HCT116 (cell line): ENCODE data around the gene C3orf22. TPM values are rescaled to one million over a fixed set of nuclear protein-coding genes. Genes with fewer than 3 reads are reported as not detected.

ENCODE experiments used
- ATAC-seq: fragments of 200-7000 bp; cut with Tn5 transposase; 2 replicates; pipeline ENCODE4 v1.9.1; 2020; ENCODE audit warnings: mild to moderate bottlenecking, moderate library complexity
- BruUV-seq: library from RNA; stranded (reverse); fragments of 400-500 nt; replicated peaks from 2 replicates; lab custom pipeline; 2021; lab: Mats Ljungman, UMichigan
- CTCF ChIA-PET: fragments of 300-600 bp; sonication (Branson Sonifier 250); formaldehyde crosslinking; loops from one replicate; lab custom pipeline; 2021; ENCODE audit warnings: antibody characterized with exemption; lab: Charles Lee
- POLR2A ChIA-PET: fragments of 300-600, 350-600 bp; sonication (Branson Sonifier 250); formaldehyde crosslinking; loops from one replicate; lab custom pipeline; 2021; ENCODE audit warnings: antibody characterized with exemption; lab: Charles Lee
- RAD21 ChIA-PET, 2 experiments: fragments of 300-600 bp; sonication (Branson Sonifier 250); formaldehyde crosslinking; loops; one replicate each; lab custom pipeline; 2023; ENCODE audit warnings: low total read pairs in 2 of 2; ENCODE audit not compliant: uncharacterized antibody in 2 of 2, unreplicated experiment in 2 of 2, low non-redundant PET in 1 of 2; lab: Charles Lee
- DNase-seq: peaks from one replicate; pipeline ENCODE4 v3.0.0-alpha.2; 2010; ENCODE audit warnings: low read depth, low spot score
- H2AFZ ChIP-seq: fragments of 200-600 bp; shearing (Covaris generic), sonication (generic); 2 replicates; pipeline ENCODE4 v1.6.1; 2017; ENCODE audit warnings: low read depth, mixed run types, mixed read lengths, antibody characterized with exemption, low read length; ENCODE audit not compliant: poor library complexity, severe bottlenecking
- H3K27ac ChIP-seq: 2 replicates; pipeline ENCODE4 v1.5.1; 2012; ENCODE audit warnings: low read depth, low read length
- H3K27me3 ChIP-seq: fragments of 200-600 bp; sonication (generic); 2 replicates; pipeline ENCODE4 v1.6.1; 2016; ENCODE audit warnings: mixed run types, low read length, mixed read lengths; ENCODE audit not compliant: insufficient read depth
- H3K36me3 ChIP-seq, 2 experiments: fragments of 200-500 bp in 1 of 2; fragments of 200-600 bp in 1 of 2; sonication (Bioruptor generic) in 1 of 2; sonication (generic) in 1 of 2; 2 replicates each; pipeline versions ENCODE4 v1.5.1 to v1.6.1; 2014 to 2016; ENCODE audit warnings: low read length in 2 of 2, inconsistent platforms in 1 of 2, mixed read lengths in 1 of 2, mixed run types in 1 of 2; ENCODE audit not compliant: insufficient read depth in 2 of 2, control insufficient read depth in 1 of 2
- H3K4me1 ChIP-seq, 2 experiments: fragments of 200-600 bp in 1 of 2; sonication (generic) in 1 of 2; 2 replicates each; pipeline versions ENCODE4 v1.5.1 to v1.6.1; 2012 to 2017; ENCODE audit warnings: low read length in 2 of 2, inconsistent platforms in 1 of 2, mild to moderate bottlenecking in 1 of 2, mixed read lengths in 1 of 2, mixed run types in 1 of 2, moderate library complexity in 1 of 2; ENCODE audit not compliant: insufficient read depth in 2 of 2, control insufficient read depth in 1 of 2
- H3K4me2 ChIP-seq: fragments of 200-600 bp; sonication (generic); 2 replicates; pipeline ENCODE4 v1.6.1; 2017; ENCODE audit warnings: mixed run types, low read length, mixed read lengths
- H3K4me3 ChIP-seq, 2 experiments: fragments of 200-600 bp in 1 of 2; sonication (generic) in 1 of 2; replicated peaks in 1 of 2; 2 replicates each; pipeline ENCODE4 v1.5.1; 2011 to 2016; ENCODE audit warnings: low read length in 2 of 2, control low read depth in 1 of 2, low read depth in 1 of 2, mild to moderate bottlenecking in 1 of 2, mixed read lengths in 1 of 2, mixed run types in 1 of 2
- H3K79me2 ChIP-seq: fragments of 200-600 bp; sonication (generic); 2 replicates; pipeline ENCODE4 v1.6.1; 2017; ENCODE audit warnings: mild to moderate bottlenecking, mixed run types, low read length, moderate library complexity, mixed read lengths; ENCODE audit not compliant: insufficient read depth
- H3K9ac ChIP-seq: fragments of 200-600 bp; sonication (generic); 2 replicates; pipeline ENCODE4 v1.6.1; 2016; ENCODE audit warnings: low read length, mixed read lengths
- H3K9me2 ChIP-seq: fragments of 200-600 bp; sonication (generic), shearing (Covaris generic); 2 replicates; pipeline ENCODE4 v1.6.1; 2017; ENCODE audit warnings: mixed run types, mild to moderate bottlenecking, moderate library complexity; ENCODE audit not compliant: insufficient read depth
- H3K9me3 ChIP-seq, 2 experiments: fragments of 200-500 bp in 1 of 2; fragments of 200-600 bp in 1 of 2; sonication (Bioruptor generic) in 1 of 2; sonication (generic) in 1 of 2; 2 replicates each; pipeline ENCODE4 v1.6.1; 2014 to 2017; ENCODE audit warnings: low read length in 2 of 2, mixed read lengths in 2 of 2, inconsistent platforms in 1 of 2, low read depth in 1 of 2, mild to moderate bottlenecking in 1 of 2, mixed run types in 1 of 2, moderate library complexity in 1 of 2; ENCODE audit not compliant: control insufficient read depth in 1 of 2, insufficient read depth in 1 of 2
- H4K20me1 ChIP-seq: fragments of 200-600 bp; sonication (generic), shearing (Covaris generic); 2 replicates; pipeline ENCODE4 v1.6.1; 2017; ENCODE audit warnings: mixed run types, mild to moderate bottlenecking, moderate library complexity; ENCODE audit not compliant: insufficient read depth
- CBX3 ChIP-seq: IDR thresholded peaks from 2 replicates; pipeline ENCODE4 v1.6.1; 2012; ENCODE audit warnings: low read depth
- CTCF ChIP-seq, 3 experiments: fragments of 200-600 bp in 1 of 3; sonication (generic) in 1 of 3; IDR thresholded peaks in 2 of 3; conservative IDR thresholded peaks in 1 of 3; 2 replicates each; pipeline ENCODE4 v1.5.1; 2012 to 2017; ENCODE audit warnings: low read depth in 2 of 3, low read length in 2 of 3, antibody characterized with exemption in 1 of 3, borderline replicate concordance in 1 of 3, control low read depth in 1 of 3, mild to moderate bottlenecking in 1 of 3, mixed read lengths in 1 of 3, mixed run types in 1 of 3, moderate library complexity in 1 of 3; ENCODE audit not compliant: insufficient read depth in 1 of 3
- EGR1 ChIP-seq: IDR thresholded peaks from 2 replicates; pipeline ENCODE4 v1.6.1; 2012; ENCODE audit warnings: low read depth
- ELF1 ChIP-seq: IDR thresholded peaks from 2 replicates; pipeline ENCODE4 v1.6.1; 2012; ENCODE audit warnings: low read depth, borderline replicate concordance
- EZH2 ChIP-seq: fragments of 200-600 bp; sonication (generic); IDR thresholded peaks from 2 replicates; pipeline ENCODE4 v1.6.1; 2017; ENCODE audit warnings: antibody characterized with exemption, mixed run types
- EZH2phosphoT487 ChIP-seq: fragments of 200-600 bp; IDR thresholded peaks from 2 replicates; pipeline ENCODE4 v1.6.1; 2018; ENCODE audit warnings: antibody characterized with exemption, borderline replicate concordance
- JUND ChIP-seq: IDR thresholded peaks from 2 replicates; pipeline ENCODE4 v1.6.1; 2012
- POLR2A ChIP-seq: IDR thresholded peaks from 2 replicates; pipeline ENCODE4 v1.7.0; 2011; ENCODE audit warnings: borderline replicate concordance; ENCODE audit not compliant: insufficient read depth, insufficient read length; ENCODE audit errors: extremely low read depth
- RAD21 ChIP-seq: IDR thresholded peaks from 2 replicates; pipeline ENCODE4 v1.6.1; 2012; ENCODE audit warnings: low read depth, mild to moderate bottlenecking
- SIN3A ChIP-seq: IDR thresholded peaks from 2 replicates; pipeline ENCODE4 v1.6.1; 2012; ENCODE audit warnings: low read depth
- SP1 ChIP-seq: IDR thresholded peaks from 2 replicates; pipeline ENCODE4 v1.6.1; 2012; ENCODE audit warnings: low read depth
- SRF ChIP-seq: IDR thresholded peaks from 2 replicates; pipeline ENCODE4 v1.6.1; 2012; ENCODE audit warnings: low read depth
- TCF7L2 ChIP-seq: IDR thresholded peaks from 2 replicates; pipeline ENCODE4 v1.7.0; 2011; ENCODE audit warnings: borderline replicate concordance, inconsistent platforms; ENCODE audit not compliant: insufficient read depth, insufficient read length; ENCODE audit errors: extremely low read depth
- ZBTB33 ChIP-seq: IDR thresholded peaks from 2 replicates; pipeline ENCODE4 v1.6.1; 2011; ENCODE audit warnings: mild to moderate bottlenecking, low read length, moderate library complexity; ENCODE audit not compliant: insufficient replicate concordance; ENCODE audit errors: extremely low read depth
- ZNF274 ChIP-seq: fragments of 200-500 bp; sonication (Bioruptor generic); IDR thresholded peaks from 2 replicates; pipeline ENCODE4 v1.6.1; 2014; ENCODE audit warnings: mild to moderate bottlenecking, low read depth, low read length, inconsistent platforms
- intact Hi-C: fragments of 100-400 bp; cut with micrococcal nuclease; formaldehyde crosslinking; loops from 2 replicates; pipeline ENCODE4 v1.10.0; 2022
- total RNA-seq: library from RNA; stranded (reverse); gene quantifications from one replicate; pipeline ENCODE4 v1.2.1, GENCODE V29; 2021; ENCODE audit not compliant: unreplicated experiment

C3orf22 gene
- total RNA-seq, 1 experiment from 2014 or later: not detected

GRCh38 chr3:126539558-126540250 lies 19.0 kb downstream of the C3orf22 start:
- Histone ChIP-seq H3K9ac (no peak overlapping the region), H3K4me1 (peaks cover 12 to 15% of the 10 kb centered on the region in 2 experiments; a peak in 3 of 4 replicates), H3K4me3 (no peak overlapping the region), H3K4me2 (peak overlapping the region; percentile 53), H3K9me3 (no peaks in the 10 kb centered on the region), H3K79me2 (no peaks in the 10 kb centered on the region), H3K9me2 (no peaks in the 10 kb centered on the region), H3K36me3 (no peaks in the 10 kb centered on the region), H4K20me1 (no peaks in the 10 kb centered on the region), H3K27ac (no peak overlapping the region), H3K27me3 (peaks cover 17% of the 10 kb centered on the region; the same call in 1 of the 2 replicates), H2AFZ (no peak overlapping the region)
- ATAC-seq (peak; percentile 2; the same call in 1 of the 2 replicates), DNase-seq (no peak)
- BruUV-seq: no TSS peak
- intact Hi-C loops: no loop called here
- ChIA-PET RAD21 (no interaction called here), POLR2A (no interaction called here), CTCF (no interaction called here)
- no peak for TF ChIP-seq ZBTB33
- no peak for TF ChIP-seq CBX3
- no peak for TF ChIP-seq JUND
- TF ChIP-seq CTCF (IDR thresholded peaks at IDR 0.05 in 2 of 3, conservative IDR thresholded peaks at IDR 0.05 in 1 of 3; ENCODE audit: borderline replicate concordance in 1 of 3, insufficient read depth in 1 of 3, low read depth in 2 of 3, low read length in 2 of 3): no peak
- TF ChIP-seq SRF: no peak
- TF ChIP-seq SIN3A: no peak
- no peak for TF ChIP-seq ZNF274
- TF ChIP-seq SP1: no peak
- no peak for TF ChIP-seq RAD21
- no peak for TF ChIP-seq TCF7L2
- no peak for TF ChIP-seq EZH2phosphoT487
- TF ChIP-seq ELF1: no peak
- no peak for TF ChIP-seq POLR2A
- TF ChIP-seq EZH2: no peak
- TF ChIP-seq EGR1: no peak
